Fibroblast of peridontal ligament (primary cell): ENCODE measurements around the gene GNG4.
"Not testable (repeated sequence)": the region's sequence is repeated elsewhere in the genome, so short reads cannot be mapped to it uniquely, and the experiment has no call there.

ENCODE experiments used
- DNase-seq: peaks from one replicate; pipeline ENCODE4 v3.0.0-alpha.2; 2010; ENCODE audit errors: extremely low read depth

GNG4 gene

DNA sequence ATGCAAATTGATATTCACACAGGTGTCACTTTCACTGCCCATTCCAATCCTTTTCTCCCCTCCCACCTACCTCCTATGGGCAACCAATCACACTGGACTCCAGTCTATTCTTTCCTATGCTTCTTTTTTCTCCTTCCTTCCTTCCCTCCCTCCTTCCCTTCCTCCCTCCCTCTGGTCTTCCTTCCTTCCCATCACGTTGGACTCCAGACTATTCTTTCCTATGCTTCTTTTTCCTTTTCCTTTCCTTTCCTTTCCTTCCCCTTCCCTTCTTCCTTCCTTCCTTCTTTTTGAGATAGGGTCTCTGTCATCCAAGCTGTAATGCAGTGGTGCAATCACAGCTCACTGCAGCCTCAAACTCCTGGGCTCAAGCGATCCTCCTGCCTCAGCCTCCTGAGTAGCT lies 64.6 kb downstream of the GNG4 start:
- DNase-seq: no peak

- DNase-seq: no peak
These were observed 66.0 kb downstream of the GNG4 start for GRCh38 chr1:235583511-235584001.

DNA sequence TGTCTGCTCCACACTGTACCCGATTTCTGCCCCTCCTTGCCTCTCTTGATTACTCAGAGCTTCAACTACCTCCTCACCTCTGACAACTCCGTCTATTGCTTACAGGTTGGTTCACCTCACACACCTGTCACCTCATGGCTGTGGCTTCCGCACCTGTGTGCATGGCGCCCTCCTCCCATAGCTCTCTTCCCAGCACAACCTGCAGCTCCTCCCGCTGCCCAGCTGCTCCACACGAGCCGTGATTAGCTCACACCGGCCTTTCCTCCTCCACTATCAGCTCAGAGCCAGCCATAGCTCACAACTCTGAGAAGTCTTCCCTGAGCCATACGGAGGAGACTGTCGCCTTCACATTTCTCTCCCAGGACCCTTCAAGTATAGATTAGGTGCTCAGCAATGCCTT lies 67.5 kb downstream of the GNG4 start:
- DNase-seq: no peak

GRCh38 chr1:235579891-235580290 lies 69.7 kb downstream of the GNG4 start:
- no peak for DNase-seq

- DNase-seq: no peak
These were observed 74.0 kb downstream of the GNG4 start for GRCh38 chr1:235575597-235575996.

- no peak for DNase-seq
These were observed 75.7 kb downstream of the GNG4 start for GRCh38 chr1:235573880-235574279.

- DNase-seq: not testable (repeated sequence)
These were observed 76.6 kb downstream of the GNG4 start for GRCh38 chr1:235572971-235573370.

GRCh38 chr1:235571482-235571881 lies 78.1 kb downstream of the GNG4 start:
- no peak for DNase-seq

DNA sequence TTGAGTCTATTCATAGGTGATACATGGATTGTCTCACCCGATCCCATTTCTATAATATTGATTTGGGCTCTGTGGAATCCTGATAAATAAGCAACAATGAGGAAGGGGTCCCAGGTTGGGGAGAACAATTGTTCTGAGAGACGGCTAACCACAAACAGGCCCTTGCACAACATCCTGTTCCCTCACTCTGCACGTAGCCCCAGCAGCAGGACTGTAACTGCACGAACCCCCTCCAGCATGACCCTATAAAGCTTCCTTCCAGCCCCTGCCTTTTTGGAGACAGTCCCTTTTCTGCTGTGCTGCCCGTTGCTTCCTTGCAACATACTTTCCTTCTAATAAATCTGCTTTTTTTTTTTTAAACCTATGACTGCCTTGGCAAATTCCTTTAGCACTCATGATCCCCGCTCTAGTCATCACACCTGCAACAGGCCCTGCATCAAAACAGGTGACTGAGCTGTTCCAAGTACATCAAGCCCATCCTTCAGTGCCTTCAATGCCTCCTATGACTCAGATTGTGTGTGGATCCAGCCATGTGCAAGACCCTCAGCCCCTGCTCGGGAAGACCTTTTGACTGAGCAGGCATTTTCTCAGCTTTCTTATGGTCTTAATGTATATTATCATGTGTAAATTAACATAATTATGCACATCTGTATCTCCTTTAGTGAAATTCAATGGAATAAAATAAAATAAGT lies 81.6 kb downstream of the GNG4 start:
- no peak for DNase-seq

- DNase-seq: no peak
These were observed 83.5 kb downstream of the GNG4 start for GRCh38 chr1:235566084-235566483.

- DNase-seq: no peak
These were observed 86.0 kb downstream of the GNG4 start for GRCh38 chr1:235563513-235564061.

DNA sequence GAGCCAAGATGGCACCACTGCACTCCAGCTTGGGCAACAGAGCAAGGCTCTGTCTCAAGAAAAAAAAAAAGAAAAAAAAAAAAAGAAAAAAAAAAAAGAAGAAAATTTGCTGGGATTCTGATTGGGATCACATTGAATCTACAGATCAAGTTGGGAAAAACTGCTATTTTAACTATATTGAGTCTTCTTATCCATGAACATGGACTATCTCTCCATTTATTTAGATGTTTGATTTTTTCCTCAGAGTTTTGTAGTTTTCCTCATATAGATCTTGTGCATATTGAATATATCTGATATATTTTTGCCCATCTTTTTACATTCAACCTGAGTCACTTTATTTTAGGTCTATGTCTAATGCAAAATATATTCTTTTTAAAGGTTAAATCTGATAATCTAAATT lies 87.0 kb downstream of the GNG4 start:
- no peak for DNase-seq

GRCh38 chr1:235558621-235559169 lies 90.9 kb downstream of the GNG4 start:
- no peak for DNase-seq

DNA sequence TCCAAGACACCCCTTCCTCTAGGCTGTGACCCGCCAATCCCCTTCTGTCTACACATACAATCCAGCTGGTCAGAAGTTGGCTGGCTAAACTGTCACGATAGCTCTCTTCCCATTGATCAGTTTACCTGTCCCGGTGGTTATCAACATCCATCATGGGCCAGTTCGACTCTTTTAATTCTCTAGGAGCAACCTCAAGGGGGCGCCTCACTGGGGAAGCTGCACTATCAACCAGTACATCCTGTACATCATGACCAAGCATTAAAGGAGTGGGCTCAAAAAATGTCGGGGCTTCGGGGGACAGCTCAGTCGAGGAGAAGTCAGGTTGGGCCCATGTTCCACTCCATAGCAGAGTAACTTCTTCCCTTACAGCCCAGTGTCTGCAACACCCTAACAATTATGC lies 92.1 kb downstream of the GNG4 start:
- DNase-seq: no peak

DNA sequence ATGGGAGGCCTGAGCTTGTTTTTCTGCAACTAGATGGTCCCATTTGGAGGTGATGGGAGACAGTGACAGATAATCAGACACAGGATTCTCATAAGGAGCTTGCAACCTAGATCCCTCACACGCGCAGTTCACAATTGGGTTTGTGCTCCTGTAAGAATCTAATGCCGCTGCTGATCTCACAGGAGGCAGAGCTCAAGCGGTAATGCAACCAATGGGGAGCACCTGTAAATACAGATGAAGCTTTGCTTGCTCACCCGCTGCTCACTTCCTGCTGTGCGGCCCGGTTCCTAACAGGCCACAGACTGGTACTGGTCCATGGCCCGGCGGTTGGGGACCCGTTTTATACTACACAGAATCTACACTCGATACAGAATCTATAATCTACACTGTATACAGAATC lies 92.8 kb downstream of the GNG4 start:
- no peak for DNase-seq

DNA sequence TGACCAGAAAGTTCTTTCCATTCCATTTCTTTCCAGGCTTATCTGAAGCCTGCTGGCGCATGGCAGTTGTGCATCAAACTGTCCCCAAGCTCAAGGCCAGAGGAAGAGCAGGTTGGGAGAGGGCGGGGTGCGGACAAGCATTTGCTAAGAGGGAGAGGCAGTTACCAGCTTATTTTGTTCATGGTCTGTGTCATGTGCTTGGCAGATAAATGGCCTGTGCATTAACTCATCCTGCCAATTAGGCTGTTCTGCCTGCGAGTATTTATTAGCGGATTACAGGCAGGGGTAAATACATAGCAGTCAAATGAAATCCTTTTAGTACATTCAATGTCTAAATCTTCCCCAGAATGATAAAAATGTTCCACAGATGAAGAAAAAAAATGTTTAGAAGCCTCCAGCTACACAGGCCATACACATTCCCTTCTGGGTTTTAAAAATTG lies 96.5 kb downstream of the GNG4 start:
- no peak for DNase-seq

GRCh38 chr1:235552146-235552716 lies 97.4 kb downstream of the GNG4 start:
- DNase-seq: no peak

DNA sequence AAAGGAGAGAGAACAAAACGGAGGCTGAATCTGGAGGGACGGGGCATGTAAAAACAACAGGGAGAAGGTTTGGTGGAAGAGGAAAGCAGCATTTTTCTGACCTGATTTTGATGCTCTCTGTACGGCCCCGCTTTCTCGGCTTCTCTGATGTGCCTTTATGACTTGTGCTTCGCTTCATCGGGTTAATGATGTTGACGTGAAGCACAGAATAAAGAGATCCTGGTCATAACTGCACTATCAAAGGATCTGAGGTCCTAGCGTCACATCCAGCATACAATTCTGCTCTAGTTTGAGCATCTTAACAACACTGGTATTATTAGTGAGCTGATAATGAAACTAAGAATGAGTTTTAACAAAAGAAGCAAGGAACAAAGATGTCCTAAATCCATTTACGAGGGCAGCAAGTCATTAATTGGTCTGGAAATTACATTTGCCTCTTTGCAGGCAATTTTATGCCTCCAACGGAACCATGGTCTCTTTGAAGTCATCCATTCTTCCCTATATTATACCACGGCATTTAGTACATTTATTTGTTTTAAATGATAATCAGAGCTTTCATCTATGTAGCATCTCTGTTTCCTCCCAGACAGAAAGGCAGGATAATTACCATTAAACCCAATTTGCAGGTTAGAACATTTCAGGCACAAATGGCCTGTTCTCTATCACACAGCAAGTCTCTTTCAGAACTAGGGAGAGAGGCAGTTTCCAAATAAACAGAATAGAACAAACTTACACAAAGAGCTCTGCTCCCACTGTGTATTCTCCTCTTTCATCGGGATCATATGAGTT lies 100.0 kb downstream of the GNG4 start:
- no peak for DNase-seq

DNA sequence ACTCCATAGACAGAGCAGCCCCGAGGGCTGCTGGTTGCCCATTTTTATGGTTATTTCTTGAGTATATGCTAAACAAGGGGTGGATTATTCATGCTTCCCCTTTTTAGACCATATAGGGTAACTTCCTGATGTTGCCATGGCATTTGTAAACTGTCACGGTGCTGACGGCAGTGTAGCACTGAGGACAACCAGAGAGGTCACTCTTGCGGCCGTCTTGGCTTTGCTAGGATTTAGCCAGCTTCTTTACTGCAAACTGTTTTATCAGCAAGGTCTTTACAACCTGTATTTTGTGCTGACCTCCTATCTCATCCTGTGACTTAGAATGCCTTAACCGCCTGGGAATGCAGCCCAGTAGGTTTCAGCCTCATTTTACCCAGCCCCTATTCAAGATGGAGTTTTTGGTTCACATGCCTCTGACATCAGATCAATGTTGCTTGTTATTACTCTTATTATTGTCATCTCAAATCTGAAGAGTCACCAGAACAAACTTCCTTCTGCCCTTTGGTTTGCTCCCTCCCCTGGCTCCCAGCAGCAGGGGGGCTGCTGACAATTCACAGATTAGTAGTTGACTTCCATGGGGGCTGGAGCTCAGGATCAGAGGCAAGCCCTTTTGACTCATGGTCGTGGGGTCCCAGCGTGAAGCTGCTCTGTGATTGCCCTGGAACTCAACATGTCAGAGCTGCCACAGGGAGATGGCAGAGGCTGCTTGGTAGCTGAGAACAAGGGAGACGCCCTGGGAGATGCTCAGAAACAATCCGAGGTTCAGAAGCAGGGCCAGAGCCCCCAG lies 103.0 kb downstream of the GNG4 start:
- not testable (repeated sequence) for DNase-seq

GRCh38 chr1:235545292-235545930 lies 104.2 kb downstream of the GNG4 start:
- no peak for DNase-seq

DNA sequence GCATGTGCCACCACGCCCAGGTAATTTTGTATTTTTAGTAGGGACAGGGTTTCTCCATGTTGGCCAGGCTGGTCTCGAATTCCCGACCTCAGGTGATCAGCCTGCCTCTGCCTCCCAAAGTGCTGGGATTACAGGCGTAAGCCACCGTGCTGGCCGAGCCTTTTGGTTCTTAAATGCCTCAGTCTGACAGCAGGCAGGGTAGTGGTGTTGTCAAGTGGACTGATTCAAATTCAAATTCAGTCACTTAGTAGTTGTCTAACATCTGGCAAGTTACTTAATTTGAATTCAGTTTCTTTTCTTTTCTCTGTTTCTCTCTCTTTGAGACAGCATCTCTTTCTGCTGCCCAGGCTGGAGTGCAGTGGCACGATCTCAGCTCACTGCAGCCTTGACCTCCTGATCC lies 106.7 kb downstream of the GNG4 start:
- DNase-seq: not testable (repeated sequence)
